Pancreas (tissue), 10 donors: ENCODE results near the gene RALA. TPM values are rescaled to one million over a fixed set of nuclear protein-coding genes. Genes with fewer than 3 reads are reported as not detected.

Experiments
- ATAC-seq, 4 donors: fragments of 200-7000 bp; cut with Tn5 transposase; one replicate each; pipeline versions ENCODE4 v1.8.0 to v1.9.1; 2020; ENCODE audit warnings: mild to moderate bottlenecking in 4 of 4, moderate library complexity in 4 of 4
- DNase-seq, 6 donors: peaks; one replicate each; pipeline ENCODE4 v3.0.0-alpha.2; 2020
- FAIRE-seq: peaks from 2 replicates; lab custom pipeline; 2012; peaks lifted over from hg19 to GRCh38; lab: Jason Lieb, UNC
- H3K27ac ChIP-seq, 4 donors: fragments of 200-600 bp; sonication (generic); 1 replicate in 3 of 4; 2 replicates in 1 of 4; pipeline versions ENCODE4 v1.5.0 to v1.8.0; 2020
- H3K27me3 ChIP-seq, 4 donors: fragments of 200-600 bp; one replicate each; pipeline ENCODE4 v1.8.0; 2021
- H3K36me3 ChIP-seq, 3 donors: fragments of 200-600 bp; sonication (generic) in 1 of 3; one replicate each; pipeline versions ENCODE4 v1.5.0 to v1.8.0; 2020 to 2021
- H3K4me1 ChIP-seq, 3 donors: fragments of 200-600 bp; one replicate each; pipeline ENCODE4 v1.8.0; 2021
- H3K4me3 ChIP-seq, 4 donors: fragments of 200-600 bp; sonication (generic) in 2 of 4; one replicate each; pipeline versions ENCODE4 v1.5.0 to v1.8.0; 2020 to 2021
- H3K9me3 ChIP-seq, 4 donors: fragments of 200-600 bp; one replicate each; pipeline ENCODE4 v1.8.0; 2021
- WGBS, 2 donors: extraction: QIAGEN DNeasy Blood & Tissue Kit; methylation state at CpG; one replicate each; pipeline ENCODE4 v1.1.7; 2013; 5-methylcytosine and 5-hydroxymethylcytosine counted together
- intact Hi-C, 3 donors: fragments of 100-400 bp; cut with DNase I; formaldehyde crosslinking; loops; one replicate each; pipeline versions ENCODE4 v1.11.1 to v1.14.2; 2022
- polyA plus RNA-seq, 2 donors: library from polyadenylated mRNA; stranded (reverse); fragments of 200-250 nt; gene quantifications; one replicate each; pipeline ENCODE4 v1.2.3, GENCODE V29; 2013
- total RNA-seq, 6 donors: library from RNA; stranded (reverse); fragmentation: NEBNext Ultra II Directional in 4 of 6; extraction: Animal tissue kit (Norgen Biotek cat#: 25700) in 4 of 6; gene quantifications; one replicate each; pipeline versions ENCODE4 v1.2.1 to v1.2.4, GENCODE V29; 2021 to 2023
- TF ChIP-seq, protein P1 (sequence below), 4 donors: fragments of 200-600 bp; sonication (generic) in 3 of 4; IDR thresholded peaks; one replicate each; pipeline versions ENCODE4 v1.5.0 to v1.8.0; 2021; ENCODE audit warnings: antibody characterized with exemption in 4 of 4
- donor health status: healthy with polysubstance abuse.
- donor health status: DM: no; HTN: no; CAD: no; lungs with moderate emphysema.
- donor health status: DM: no; HTN: no; CAD: no.
- donor health status: control.
- donor health status: control.
- donor health status: Bipolar disorder and iron deficiency.
- donor health status: DM: yes; HTN: yes; CAD: no.
- donor health status: DM: no; HTN: no; CAD: no.
- donor health status: DM: no; HTN: no; CAD: no.
- donor health status: DM: yes; HTN: yes; CAD: no.

The RALA gene
- total and polyA plus RNA-seq, 8 donors, result 7.0 to 19.1 (median 8.8) TPM

DNA sequence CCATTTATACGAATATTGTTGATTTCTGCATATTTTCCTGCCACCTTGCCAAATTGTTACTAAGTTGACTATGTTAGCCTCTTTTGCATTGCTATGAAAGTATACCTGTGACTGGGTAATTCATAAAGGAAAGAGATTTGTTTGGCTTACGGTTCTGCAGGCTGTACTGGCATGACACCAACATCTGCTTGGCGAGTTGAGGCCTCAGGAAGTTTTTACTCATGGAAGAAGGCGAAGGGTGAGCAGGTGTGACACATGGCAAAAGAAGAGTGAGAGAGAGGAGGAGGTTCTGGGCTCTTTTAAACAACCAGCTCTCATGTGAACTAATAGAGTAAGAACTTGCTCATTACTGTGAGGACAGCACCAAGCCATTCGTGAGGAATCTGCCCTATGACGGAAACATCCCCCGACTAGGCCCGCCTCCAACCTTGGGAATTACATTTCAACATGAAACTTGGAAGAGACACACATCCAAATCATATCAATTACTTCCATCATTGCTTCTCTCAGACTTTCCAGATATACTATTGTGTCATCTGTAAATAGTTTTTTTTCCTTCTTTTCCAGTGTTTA lies 8.4 kb downstream of the RALA start:
- intact Hi-C loops, result no loop called here
- Histone ChIP-seq H3K4me3 (no peak overlapping the region), H3K27ac (no peak overlapping the region), H3K9me3 (no peaks in the 10 kb centered on the region), H3K27me3 (no peaks in the 10 kb centered on the region), H3K36me3 (no peaks in the 10 kb centered on the region), H3K4me1 (peaks cover 0 to 10% (median 3%) of the 10 kb centered on the region in 3 donors)
- 88 to 92% methylated on average over 8 of the region's 8 CpGs for WGBS, 2 donors
- DNase-seq (no peak), FAIRE-seq (no peak), ATAC-seq (no peak)
- TF ChIP-seq, protein P1, sequence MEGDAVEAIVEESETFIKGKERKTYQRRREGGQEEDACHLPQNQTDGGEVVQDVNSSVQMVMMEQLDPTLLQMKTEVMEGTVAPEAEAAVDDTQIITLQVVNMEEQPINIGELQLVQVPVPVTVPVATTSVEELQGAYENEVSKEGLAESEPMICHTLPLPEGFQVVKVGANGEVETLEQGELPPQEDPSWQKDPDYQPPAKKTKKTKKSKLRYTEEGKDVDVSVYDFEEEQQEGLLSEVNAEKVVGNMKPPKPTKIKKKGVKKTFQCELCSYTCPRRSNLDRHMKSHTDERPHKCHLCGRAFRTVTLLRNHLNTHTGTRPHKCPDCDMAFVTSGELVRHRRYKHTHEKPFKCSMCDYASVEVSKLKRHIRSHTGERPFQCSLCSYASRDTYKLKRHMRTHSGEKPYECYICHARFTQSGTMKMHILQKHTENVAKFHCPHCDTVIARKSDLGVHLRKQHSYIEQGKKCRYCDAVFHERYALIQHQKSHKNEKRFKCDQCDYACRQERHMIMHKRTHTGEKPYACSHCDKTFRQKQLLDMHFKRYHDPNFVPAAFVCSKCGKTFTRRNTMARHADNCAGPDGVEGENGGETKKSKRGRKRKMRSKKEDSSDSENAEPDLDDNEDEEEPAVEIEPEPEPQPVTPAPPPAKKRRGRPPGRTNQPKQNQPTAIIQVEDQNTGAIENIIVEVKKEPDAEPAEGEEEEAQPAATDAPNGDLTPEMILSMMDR (IDR thresholded peaks at IDR 0.05), result no peak

DNA sequence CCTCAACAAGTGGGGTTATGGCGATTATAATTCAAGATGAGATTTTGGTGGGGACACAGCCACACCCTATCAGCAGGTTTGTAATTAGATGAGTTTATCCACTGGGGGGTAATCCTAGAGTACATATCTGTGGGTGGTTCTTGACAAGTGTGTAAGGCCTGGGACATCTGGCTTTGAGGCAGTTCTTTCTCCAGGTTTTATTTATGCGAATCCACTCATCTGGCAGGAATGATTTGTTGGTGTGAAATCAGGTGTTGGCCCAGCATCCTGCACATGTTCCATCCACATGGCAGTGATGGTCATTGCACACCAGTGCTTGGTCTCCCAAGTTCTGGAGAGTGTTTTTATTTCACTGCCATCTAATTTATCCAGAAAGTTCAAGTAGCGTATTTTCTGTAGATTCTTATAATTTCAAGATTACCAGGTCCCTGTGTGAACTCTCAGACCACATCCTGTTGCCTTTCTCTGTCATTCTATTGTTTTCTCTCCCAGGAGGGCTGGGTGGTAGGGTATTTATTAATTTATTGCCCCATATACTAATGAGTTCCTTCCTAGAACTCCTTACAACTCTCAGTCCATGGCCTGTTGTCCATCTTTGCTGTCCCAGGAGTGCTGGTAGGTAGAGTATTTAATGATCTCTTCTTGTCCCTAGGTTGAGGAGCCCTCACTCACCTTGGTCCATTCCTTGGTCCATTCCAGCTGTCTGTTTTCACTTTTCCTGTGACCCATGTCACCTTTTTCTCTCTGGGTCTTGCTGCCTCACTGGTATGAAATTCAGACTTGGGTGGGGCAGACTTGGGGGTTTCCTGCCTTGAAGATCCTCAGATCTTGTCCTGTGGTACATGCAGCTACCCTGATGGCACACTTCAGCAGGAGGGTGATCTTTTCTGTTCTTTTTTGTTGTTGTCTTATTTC lies 10.4 kb downstream of the RALA start:
- no peak for FAIRE-seq
- 87 to 93% methylated on average over 3 of the region's 3 CpGs for WGBS, 2 donors
- Histone ChIP-seq H3K27ac (no peak overlapping the region), H3K36me3 (no peaks in the 10 kb centered on the region), H3K4me3 (no peak overlapping the region), H3K27me3 (no peaks in the 10 kb centered on the region), H3K9me3 (no peaks in the 10 kb centered on the region), H3K4me1 (no peaks in the 10 kb centered on the region)
- ATAC-seq, result no peak
- no peak for DNase-seq
- TF ChIP-seq, protein P1 (IDR thresholded peaks at IDR 0.05), result no peak
- intact Hi-C loops, result no loop called here

DNA sequence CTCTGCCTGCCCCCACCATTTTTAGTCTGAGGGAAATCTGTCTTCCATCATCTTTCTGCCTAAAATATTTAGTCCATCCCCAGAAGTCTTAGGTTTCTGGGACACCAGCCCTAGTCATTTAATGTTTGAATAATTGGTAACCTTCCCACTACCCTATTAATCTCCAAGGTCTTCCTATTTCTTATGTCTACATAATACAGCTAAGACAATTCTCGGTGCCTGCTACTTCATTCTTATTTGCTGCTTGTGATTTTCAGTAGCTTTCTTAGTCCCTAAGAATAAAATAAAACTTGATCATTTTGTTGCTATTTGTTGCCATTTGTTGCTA lies 11.1 kb downstream of the RALA start:
- no peak overlapping the region for H3K27ac ChIP-seq
- WGBS, 2 donors, result 60 to 67% methylated on average over 1 of the region's 1 CpG
- TF ChIP-seq, protein P1 (IDR thresholded peaks at IDR 0.05), result no peak
- H3K36me3 ChIP-seq, result no peaks in the 10 kb centered on the region
- DNase-seq (no peak), FAIRE-seq (no peak), ATAC-seq (no peak)
- H3K27me3 ChIP-seq, result no peaks in the 10 kb centered on the region
- intact Hi-C loops, result no loop called here
- H3K4me1 ChIP-seq, result no peaks in the 10 kb centered on the region
- no peak overlapping the region for H3K4me3 ChIP-seq
- H3K9me3 ChIP-seq, result no peaks in the 10 kb centered on the region

DNA sequence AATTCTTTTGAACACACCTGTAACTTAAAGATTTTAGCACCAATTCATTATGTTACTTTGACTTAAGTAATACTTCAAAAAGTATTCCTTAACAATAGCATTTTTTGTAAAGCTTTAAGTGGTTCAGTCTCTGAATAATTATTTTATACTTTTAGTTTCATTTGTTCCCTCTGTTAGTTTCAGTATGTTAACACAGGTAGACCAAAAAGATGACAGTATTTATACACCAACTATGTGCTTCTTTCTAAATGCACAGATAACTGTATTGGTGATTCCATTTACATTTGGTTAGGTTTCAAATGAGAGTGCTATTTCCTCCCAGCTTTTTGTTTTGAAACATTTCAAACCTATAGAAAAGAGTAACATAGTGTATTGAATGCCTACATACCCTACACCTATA lies 14.0 kb downstream of the RALA start:
- ATAC-seq (no peak), DNase-seq (no peak), FAIRE-seq (no peak)
- no peak overlapping the region for H3K27ac ChIP-seq
- intact Hi-C loops, result no loop called here
- no peaks in the 10 kb centered on the region for H3K27me3 ChIP-seq
- no peaks in the 10 kb centered on the region for H3K36me3 ChIP-seq
- no peaks in the 10 kb centered on the region for H3K9me3 ChIP-seq
- TF ChIP-seq, protein P1 (IDR thresholded peaks at IDR 0.05), result no peak
- no peaks in the 10 kb centered on the region for H3K4me1 ChIP-seq
- H3K4me3 ChIP-seq, result no peak overlapping the region

DNA sequence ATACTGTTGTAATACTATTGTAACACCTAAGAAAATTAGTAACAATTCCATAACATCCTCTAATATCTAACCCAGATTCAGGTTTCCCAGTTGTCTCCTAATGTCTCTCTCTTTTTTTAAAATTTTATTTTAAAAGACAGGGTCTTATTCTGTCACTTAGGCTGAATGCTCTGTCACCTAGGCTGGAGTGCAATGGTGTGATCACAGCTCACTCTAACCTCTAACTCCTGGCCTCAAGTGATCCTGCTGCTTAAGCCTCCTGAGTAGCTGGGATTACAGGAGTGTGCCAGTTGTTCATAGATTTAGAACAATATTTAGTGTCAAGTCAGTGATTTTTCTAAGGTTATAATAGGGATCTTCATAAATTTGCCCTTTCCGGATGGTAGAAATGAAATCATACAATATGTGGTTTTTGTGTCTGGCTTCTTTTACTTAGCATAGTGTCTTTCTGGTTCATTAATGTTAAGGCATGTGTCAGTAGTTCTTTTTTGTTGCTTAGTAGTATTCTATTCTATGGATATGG lies 14.7 kb downstream of the RALA start:
- WGBS, 2 donors, result 97% methylated on average over 1 of the region's 1 CpG

More for the DNA sequence above, 14.7 kb downstream of the RALA start:
- Histone ChIP-seq H3K9me3 (no peaks in the 10 kb centered on the region), H3K27me3 (no peaks in the 10 kb centered on the region), H3K4me3 (no peak overlapping the region), H3K27ac (no peak overlapping the region), H3K4me1 (no peaks in the 10 kb centered on the region), H3K36me3 (no peaks in the 10 kb centered on the region)
- intact Hi-C loops, result no loop called here
- ATAC-seq (no peak), DNase-seq (no peak), FAIRE-seq (no peak)
- TF ChIP-seq, protein P1 (IDR thresholded peaks at IDR 0.05), result no peak
